ES-I3 (cell line): ENCODE results near the gene ENTHD1.
"Not testable (repeated sequence)": the region's sequence is repeated elsewhere in the genome, so short reads cannot be mapped to it uniquely, and the experiment has no call there.

Experiments used
- H3K36me3 ChIP-seq: 2 replicates; pipeline ENCODE4 v1.6.1; 2013; ENCODE audit warnings: mild to moderate bottlenecking, low read length, control low read depth, moderate library complexity; ENCODE audit not compliant: insufficient read depth
- H3K4me1 ChIP-seq: 2 replicates; pipeline ENCODE4 v1.6.1; 2013; ENCODE audit warnings: mild to moderate bottlenecking, control low read depth, low read length; ENCODE audit not compliant: insufficient read depth
- H3K9ac ChIP-seq: 2 replicates; pipeline ENCODE4 v1.6.1; 2013; ENCODE audit warnings: low read depth, mild to moderate bottlenecking, low read length, moderate library complexity
- H3K9me3 ChIP-seq: 2 replicates; pipeline ENCODE4 v1.6.1; 2013; ENCODE audit warnings: mild to moderate bottlenecking, low read length, moderate library complexity; ENCODE audit not compliant: control insufficient read depth, insufficient read depth

ENTHD1 gene

DNA sequence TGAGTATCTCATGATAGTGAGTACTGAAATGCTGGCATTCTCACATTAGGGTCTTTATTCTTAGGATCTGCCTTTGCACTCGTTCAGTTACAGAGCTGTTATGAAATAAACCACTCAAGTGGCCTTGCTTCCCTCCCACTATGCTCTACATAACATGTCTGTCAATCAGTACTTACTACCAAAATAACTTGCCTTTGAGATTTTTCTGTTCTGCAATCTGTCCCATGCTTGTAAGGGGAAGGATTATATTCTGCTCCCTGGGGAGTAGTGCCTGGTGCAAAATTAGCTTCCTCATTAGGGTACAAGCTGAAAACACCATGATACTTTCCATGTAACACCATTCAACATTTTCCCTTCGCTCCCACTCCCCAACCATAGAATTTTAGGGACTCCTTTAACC is 5.4 kb upstream of the ENTHD1 start:
- Histone ChIP-seq H3K9me3 (no peaks in the 10 kb centered on the region), H3K9ac (no peak overlapping the region), H3K4me1 (no peaks in the 10 kb centered on the region), H3K36me3 (no peaks in the 10 kb centered on the region)

DNA sequence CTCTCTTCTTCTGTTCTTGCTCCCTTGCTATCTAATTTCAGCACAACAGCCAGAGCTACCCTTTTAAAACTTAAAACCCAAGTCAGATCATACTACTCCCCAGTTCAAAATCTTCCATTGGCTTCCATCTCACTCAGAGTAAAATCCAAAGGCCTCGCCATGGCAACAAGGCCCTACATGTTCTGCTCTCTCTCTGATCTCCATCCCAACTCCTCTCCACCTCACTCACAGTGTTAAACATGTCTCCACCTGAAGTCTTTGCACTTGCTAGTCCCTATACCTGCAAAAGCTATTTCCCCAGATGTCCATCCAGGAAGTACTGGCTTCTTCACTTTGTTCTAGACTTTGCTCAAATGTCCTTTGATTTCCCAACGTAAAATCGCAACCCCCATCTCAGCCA is 4.3 kb upstream of the ENTHD1 start:
- Histone ChIP-seq H3K9ac (no peak overlapping the region), H3K4me1 (no peaks in the 10 kb centered on the region), H3K36me3 (no peaks in the 10 kb centered on the region), H3K9me3 (no peaks in the 10 kb centered on the region)

DNA sequence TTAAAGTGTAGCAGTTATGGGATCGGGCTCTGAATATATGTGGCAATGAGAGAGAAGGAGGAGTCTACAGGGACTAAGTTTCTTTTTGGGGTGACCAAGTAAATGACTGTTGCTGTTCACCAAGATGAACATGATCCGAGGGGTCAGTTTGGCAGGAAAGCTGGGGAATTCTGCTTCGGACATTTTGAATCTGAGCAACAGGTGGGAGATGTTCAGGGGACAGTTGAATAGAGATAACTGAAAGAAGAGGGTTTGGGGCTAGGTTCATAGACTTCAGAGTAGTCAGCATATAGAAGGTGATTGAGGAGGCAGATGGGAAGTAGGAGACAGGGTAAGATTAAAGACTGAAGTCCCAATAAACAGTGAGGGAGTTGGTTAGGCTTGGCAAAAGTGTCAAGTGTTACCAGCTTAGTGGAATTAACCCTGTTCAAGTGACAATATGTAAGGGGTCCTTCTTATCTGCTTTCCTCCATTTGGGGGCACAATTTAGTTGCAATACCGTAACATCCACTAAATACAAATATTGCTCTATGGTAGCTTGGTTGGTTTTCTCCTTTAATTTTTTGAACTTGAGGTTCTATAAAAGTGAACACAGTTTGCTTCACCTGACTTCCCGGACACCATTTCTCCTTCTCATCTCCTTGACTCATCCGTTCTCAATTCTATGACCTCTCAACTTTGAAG is 2.9 kb upstream of the ENTHD1 start:
- H3K36me3 ChIP-seq = no peaks in the 10 kb centered on the region
- H3K9me3 ChIP-seq = no peaks in the 10 kb centered on the region
- no peak overlapping the region for H3K9ac ChIP-seq
- no peaks in the 10 kb centered on the region for H3K4me1 ChIP-seq

DNA sequence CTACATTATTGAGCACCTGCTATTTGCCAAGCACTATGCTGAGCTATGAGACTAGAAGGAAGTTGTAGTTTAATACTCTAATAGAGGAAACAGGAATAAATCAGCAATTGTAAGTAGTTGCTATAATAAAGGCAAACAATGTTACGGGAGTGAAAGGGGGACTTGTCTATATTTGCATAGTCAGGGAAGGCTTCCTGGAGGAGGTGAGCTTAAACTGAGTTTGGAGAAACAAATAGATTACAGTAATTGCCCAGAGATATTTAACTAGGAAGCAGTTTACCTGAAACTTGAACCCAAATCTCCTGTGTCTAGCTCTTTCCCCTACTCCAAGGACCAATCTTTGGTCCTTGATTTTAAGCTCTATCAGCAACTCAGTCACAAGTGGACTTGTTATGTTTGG is 2.1 kb upstream of the ENTHD1 start:
- Histone ChIP-seq H3K9ac (no peak overlapping the region), H3K9me3 (no peaks in the 10 kb centered on the region), H3K4me1 (no peaks in the 10 kb centered on the region), H3K36me3 (no peaks in the 10 kb centered on the region)

DNA sequence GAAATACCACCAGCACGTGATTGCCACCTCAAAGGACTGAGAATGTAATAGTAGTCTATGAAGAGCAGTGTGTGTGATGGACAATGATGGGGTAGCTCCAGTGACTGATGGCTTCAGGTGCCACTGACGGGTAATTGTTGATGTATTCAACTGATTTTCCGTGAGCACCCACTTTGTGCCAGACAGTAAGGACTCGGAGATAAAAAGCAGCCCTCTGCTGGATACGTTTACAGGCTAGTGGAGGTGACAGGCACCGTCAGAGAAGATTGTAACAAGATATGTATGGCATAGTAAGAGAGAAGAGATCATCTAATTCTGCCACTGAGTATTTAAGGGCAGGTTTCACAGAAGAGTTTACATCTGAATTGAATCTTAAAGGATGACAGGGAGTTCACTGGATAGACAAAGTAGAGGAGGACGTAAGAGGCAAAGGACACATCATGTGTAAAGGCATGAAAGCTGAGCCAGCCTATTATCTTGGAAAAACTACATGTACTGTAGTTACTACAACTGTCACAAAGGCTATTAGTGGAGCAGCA is 1.1 kb upstream of the ENTHD1 start:
- Histone ChIP-seq H3K9ac (no peak overlapping the region), H3K4me1 (no peaks in the 10 kb centered on the region)

DNA sequence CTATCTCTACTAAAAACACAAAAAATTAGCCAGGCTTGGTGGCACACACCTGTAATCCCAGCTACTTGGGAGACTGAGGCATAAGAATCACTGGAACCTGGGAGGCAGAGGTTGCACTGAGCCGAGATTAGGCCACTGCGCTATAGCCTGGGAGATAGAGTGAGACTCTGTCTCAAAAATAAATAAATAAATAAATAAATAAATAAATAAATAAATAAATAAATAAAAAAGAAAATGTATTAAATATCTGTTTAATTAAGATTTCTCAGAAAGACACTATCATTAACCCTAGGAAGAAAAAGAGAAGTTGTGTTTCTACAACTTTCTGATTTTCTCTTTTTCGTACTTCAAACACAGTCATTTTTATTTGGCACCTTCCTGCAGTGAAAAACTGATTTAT is 3.6 kb downstream of the ENTHD1 start:
- H3K4me1 ChIP-seq, H3K36me3 ChIP-seq, H3K9ac ChIP-seq: not testable (repeated sequence)

More for the DNA sequence above, 1.1 kb upstream of the ENTHD1 start:
- no peaks in the 10 kb centered on the region for H3K36me3 ChIP-seq
- H3K9me3 ChIP-seq = no peaks in the 10 kb centered on the region

DNA sequence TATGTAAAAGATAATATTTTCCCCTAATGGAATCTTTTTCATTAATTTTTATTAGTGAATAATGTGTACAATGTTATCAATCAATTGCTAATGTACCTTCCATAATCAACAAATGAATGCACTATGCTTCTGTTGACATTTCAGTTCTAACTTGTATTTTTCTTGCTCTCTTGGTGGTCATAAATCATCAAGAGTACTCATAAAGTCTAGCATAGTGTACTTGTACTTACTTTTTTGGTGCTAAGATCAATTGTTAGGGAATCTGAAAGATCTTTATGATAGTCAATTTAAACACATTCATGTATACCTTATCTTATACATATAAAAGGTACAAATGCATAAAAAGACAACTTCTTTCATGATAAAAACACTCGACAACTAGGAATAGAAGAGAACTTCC is 10.5 kb downstream of the ENTHD1 start:
- Histone ChIP-seq H3K9me3 (no peaks in the 10 kb centered on the region), H3K36me3 (no peaks in the 10 kb centered on the region), H3K9ac (no peak overlapping the region)

More for the DNA sequence above, 3.6 kb downstream of the ENTHD1 start:
- H3K9me3 ChIP-seq = not testable (repeated sequence)

DNA sequence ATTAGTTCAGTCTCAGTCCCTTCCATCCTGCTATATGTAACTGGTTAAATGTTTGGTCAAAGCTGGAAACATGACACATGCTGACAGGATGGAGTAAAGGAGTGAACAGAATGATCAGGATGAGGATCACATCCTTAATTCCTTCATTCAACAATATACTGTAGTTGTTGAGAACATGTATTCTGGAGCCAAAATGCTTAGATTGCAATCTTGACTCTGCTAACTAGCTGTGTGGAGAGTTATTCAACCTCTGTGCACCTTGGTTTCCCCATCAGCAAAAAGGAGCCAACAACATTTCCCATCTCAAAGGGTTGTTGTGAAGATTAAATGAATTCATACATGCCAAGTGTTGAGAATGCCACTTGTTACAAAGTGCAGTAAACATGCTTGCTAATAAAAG is 12.8 kb downstream of the ENTHD1 start:
- Histone ChIP-seq H3K9me3 (no peaks in the 10 kb centered on the region), H3K4me1 (no peaks in the 10 kb centered on the region), H3K9ac (no peak overlapping the region), H3K36me3 (no peaks in the 10 kb centered on the region)

More for the DNA sequence above, 10.5 kb downstream of the ENTHD1 start:
- no peaks in the 10 kb centered on the region for H3K4me1 ChIP-seq

DNA sequence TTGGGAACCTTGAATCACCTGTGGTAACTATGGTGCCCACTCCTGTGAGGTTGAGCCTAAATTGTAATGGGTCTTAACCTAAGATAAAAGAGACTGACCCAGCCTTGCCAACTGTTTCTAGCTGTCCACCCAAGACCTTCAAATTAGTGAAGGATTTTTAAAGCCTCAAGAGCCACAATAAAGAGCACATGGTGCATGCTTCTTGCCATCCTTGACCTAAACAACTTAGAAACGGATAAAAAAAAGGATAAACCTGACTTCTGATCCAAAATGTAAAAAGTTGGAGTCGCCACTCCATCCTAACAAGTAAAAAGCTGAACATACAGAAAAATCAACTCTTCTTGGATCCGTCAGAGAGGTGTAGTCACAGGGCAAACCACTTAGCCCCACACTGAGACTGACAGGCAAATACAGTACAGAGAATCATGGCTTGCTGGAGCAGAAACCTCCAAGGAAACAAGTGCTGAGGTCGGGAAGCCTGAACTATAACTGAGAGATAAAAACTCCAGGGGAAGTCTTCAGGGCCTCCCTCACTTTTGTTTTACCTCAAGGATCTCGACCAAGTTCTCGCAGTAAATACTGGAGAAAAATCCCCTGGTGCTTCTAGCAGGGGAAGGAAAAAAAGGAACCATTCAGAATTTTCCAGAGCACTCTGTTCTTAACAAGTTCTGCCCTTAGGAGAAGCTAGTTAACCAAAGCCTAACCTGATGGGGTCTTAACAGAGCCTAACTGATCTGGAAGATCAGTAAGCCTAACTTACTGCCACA is 16.3 kb downstream of the ENTHD1 start:
- H3K4me1 ChIP-seq = no peaks in the 10 kb centered on the region
- H3K9me3 ChIP-seq = no peaks in the 10 kb centered on the region
- no peaks in the 10 kb centered on the region for H3K36me3 ChIP-seq
- no peak overlapping the region for H3K9ac ChIP-seq

DNA sequence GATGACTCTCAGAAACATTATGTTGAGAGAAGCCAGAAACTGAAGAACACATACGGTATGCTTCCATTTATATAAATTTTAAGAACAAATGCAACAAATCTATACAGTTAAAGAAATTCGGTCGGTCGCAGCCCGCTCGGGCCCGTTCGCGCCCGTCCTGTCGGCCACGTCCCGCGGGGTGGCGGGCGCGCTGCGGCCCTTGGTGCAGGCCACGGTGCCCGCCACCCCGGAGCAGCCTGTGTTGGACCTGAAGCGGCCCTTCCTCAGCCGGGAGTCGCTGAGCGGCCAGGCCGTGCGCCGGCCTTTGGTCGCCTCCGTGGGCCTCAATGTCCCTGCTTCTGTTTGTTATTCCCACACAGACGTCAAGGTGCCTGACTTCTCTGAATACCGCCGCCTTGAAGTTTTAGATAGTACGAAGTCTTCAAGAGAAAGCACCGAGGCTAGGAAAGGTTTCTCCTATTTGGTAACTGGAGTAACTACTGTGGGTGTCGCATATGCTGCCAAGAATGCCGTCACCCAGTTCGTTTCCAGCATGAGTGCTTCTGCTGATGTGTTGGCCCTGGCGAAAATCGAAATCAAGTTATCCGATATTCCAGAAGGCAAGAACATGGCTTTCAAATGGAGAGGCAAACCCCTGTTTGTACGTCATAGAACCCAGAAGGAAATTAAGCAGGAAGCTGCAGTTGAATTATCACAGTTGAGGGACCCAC is 18.2 kb downstream of the ENTHD1 start:
- not testable (repeated sequence) for H3K9ac ChIP-seq, H3K4me1 ChIP-seq

DNA sequence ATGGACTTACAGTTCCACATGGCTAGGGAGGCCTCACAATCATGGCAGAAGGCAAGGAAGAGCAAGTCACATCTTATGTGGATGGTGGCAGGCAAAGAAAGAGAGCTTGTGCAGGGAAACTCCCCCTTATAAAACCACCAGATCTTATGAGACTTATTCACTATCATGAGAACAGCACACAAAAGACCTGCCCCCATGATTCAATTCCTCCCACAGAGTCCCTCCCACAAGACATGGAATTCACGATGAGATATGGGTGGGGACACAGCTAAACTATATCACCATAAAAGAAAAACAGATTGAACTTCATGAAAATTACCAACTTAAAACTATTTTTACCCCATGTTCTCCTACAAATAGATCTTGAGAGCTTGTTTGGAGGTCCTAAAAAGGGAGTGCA is 19.6 kb downstream of the ENTHD1 start:
- Histone ChIP-seq H3K9ac (no peak overlapping the region), H3K36me3 (no peaks in the 10 kb centered on the region), H3K9me3 (no peaks in the 10 kb centered on the region), H3K4me1 (no peaks in the 10 kb centered on the region)

More for the DNA sequence above, 18.2 kb downstream of the ENTHD1 start:
- H3K9me3 ChIP-seq, H3K36me3 ChIP-seq: not testable (repeated sequence)

DNA sequence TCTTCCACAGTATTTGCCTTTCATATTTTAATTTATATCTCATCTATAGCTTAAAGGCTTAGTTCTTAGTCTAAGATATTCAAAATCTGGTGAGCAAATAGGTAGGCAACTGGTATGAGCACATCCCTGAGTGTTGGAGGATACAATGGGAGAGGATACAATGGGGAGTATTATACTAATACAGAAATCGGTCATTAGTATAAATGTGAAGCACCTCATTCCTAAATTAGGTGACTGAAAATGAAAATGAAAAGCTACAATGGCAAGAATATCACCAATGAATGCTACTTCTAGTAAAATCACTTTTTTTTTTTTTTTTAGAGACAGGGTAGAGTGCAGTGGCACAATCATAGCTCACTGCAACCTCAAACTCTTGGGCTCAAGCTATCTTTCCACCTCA is 21.0 kb downstream of the ENTHD1 start:
- H3K36me3 ChIP-seq = no peaks in the 10 kb centered on the region
- H3K9me3 ChIP-seq = no peaks in the 10 kb centered on the region
- no peaks in the 10 kb centered on the region for H3K4me1 ChIP-seq
- no peak overlapping the region for H3K9ac ChIP-seq

DNA sequence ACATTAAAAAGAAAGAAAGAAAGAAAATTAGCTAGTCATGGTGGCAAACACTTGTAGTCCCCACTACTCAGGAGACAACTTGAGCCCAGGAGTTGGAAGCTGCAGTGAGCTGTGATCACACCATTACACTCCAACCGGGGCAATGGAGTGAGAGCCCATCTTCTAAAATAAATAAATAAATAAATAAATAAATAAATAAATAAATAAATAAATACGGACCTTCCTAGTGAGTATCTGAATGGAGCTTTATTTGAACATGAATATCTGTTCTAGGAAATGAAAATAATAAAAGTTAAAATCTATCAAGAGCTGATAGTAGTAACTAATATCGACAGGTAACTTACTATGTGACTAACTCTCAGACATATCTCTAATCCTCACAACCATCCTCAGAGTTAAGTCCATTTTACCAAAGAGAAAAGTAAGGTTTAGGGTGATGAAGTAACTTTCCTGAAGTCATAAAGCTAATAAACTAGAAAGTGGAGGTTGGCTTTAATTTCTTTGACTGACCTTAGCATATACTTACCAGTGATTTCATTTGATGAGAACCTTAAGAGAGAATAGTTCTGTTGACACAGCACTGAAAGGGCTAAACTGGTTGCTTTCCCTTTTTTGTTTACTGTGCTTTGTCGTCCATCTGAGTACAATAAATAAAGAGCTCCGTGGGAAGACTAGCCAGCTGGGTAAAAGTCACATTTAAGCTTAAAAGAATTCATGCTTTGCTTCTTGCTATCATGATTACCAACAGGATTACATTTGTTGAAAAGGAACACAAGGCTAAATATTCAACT is 22.4 kb downstream of the ENTHD1 start:
- H3K36me3 ChIP-seq = no peaks in the 10 kb centered on the region
- no peak overlapping the region for H3K9ac ChIP-seq
- no peaks in the 10 kb centered on the region for H3K4me1 ChIP-seq
- no peaks in the 10 kb centered on the region for H3K9me3 ChIP-seq

DNA sequence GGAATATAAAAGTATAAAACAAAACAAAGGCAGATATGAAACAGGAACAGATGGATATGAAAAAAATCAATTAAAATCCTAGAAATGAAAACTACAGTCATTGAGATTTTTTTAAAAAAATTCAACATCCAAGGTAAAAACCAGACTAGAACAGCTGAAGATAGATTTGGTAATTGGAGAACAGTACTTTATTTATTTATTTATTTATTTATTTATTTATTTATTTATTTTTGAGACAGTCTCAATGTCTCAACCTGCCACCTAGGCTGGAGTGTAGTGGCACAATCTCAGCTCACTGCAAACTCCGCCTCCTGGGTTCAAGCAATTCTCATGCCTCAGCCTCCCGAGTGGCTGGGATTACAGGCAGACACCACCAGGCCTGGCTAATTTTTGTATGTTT is 23.8 kb downstream of the ENTHD1 start:
- H3K9me3 ChIP-seq, H3K9ac ChIP-seq, H3K4me1 ChIP-seq, H3K36me3 ChIP-seq: not testable (repeated sequence)
